Fibroblast of gingiva (primary cell): ENCODE data around the gene RDM1.
"Not testable (repeated sequence)": the region's sequence is repeated elsewhere in the genome, so short reads cannot be mapped to it uniquely, and the experiment has no call there.

Source experiments
- DNase-seq: peaks from one replicate; pipeline ENCODE4 v3.0.0-alpha.2; 2011; ENCODE audit warnings: low read depth

Gene RDM1, protein sequence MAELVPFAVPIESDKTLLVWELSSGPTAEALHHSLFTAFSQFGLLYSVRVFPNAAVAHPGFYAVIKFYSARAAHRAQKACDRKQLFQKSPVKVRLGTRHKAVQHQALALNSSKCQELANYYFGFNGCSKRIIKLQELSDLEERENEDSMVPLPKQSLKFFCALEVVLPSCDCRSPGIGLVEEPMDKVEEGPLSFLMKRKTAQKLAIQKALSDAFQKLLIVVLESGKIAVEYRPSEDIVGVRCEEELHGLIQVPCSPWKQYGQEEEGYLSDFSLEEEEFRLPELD

DNA sequence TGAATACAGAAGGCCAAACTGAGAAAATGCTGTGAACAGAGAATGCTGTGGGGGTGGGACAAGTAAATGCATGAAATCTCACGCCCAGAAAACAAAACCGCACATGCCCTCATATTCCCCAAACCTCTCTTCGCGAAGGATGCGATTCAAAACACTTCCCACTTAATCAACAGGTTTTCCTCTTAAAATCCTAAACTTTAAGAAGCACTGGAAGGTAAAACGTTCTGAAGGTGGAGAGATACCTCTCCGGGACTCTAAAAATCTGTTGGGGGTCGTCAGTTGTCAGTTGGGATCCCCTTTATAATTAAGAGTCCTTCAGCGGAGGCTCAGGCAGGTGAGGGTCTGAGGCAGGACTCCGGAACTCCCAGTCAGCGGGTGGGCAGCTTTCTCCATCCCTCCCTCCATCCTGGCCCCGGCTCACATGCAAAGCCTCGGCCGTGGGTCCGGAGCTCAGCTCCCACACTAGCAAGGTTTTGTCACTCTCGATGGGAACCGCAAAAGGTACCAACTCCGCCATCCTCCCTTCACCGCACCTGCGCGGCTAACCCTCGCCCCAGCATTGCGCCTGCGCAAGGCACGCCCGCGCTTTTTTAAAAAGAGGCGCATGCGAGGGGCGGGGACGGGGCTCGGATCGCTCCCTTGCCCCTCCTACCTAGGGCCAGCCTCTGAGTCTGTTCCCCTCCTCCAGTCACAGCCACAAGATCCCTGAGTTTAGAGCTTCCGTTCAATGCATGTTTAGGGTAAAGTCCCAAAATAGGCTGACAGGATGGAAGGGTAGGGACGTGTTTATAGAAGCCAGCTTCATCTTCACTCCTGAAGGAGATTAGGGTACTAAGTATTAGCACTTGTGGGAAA, at the start of gene RDM1:
RDM1 (minus strand) TSS at position 563 of the 855 bp plus-strand sequence; CDS start at position 517, 46 bp downstream.
- DNase-seq = peak; percentile 24

DNA sequence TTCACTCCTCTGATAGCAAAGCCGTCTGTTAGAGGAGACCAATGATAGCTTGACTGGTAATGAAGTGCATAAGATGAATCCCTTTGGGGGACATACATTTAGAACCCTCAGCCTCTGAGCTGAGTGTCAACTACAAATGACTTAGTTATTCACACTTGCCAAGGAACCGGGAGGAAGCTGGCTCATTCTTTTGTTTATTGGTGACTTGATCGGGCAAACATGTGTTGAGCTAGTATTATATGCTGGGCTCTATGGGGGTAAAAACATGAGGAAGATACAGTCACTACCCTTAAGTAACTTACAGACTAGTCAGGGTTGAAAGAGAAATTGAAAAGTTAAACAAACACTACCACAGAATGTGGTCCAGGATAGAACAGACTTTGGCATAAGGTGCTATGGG, 47.8 kb upstream of the RDM1 start:
- no peak for DNase-seq

DNA sequence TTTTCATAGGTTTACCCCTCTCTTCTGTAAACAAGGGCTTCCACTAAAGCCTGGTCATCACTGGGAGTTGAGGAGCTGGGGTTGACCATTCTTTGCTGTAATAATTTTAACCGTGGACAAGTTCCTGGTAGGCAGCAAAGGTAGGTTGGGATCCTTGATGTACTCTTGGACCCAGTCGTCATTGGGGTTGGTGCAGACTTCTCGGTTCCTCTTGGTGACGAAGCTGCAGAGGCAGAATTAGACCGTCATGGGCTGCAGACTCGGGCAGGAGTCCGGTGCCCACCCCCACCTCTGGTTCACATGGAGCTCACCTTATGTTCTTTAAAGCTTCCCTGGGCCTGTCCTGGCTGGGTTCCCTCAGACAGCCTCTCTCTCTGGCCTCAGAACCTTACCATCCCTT, 46.9 kb upstream of the RDM1 start:
- DNase-seq = no peak

DNA sequence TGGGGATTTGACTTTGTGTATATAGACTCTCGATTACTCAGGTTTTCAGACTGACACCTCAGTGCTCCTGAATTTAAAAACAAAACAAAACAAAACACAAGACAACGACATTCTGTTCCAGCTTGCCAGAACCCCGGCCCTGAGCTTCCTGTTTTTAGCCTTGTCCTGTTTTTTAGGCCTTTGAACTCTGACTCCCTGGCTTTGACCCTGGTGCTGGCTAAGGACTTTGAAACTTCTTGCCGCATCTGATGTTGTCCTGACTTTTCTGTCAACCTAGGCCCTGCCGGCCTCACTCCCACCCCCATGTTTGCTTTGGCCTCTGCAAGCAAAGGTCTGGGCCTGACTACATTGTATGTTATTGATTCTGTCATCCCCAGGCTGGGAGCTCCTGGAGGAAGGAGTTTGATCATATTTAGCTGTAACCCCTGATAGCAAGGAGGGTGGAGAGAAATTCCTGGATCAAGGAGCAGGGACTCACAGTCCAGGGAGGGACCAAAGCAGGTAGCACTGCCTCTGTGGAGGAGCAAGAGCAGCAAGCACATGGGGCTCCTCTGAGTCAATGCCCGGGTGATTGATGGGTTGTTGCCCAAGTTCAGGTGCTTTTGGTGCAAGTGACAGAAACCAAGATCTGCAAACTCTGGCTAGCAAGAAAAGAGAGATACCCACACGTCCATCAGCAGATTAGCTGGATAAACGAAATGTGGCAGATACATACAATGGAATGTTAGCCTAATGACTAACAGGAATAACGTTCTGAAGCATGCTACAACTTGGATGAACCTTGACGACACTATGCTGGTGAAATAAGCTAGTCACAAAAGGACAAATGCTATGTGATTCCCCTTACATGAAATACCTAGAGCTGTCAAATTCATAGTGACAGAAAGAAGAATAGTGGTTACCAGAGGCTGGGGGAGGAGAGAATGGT, 43.0 kb upstream of the RDM1 start:
- DNase-seq = peak; percentile 15

DNA sequence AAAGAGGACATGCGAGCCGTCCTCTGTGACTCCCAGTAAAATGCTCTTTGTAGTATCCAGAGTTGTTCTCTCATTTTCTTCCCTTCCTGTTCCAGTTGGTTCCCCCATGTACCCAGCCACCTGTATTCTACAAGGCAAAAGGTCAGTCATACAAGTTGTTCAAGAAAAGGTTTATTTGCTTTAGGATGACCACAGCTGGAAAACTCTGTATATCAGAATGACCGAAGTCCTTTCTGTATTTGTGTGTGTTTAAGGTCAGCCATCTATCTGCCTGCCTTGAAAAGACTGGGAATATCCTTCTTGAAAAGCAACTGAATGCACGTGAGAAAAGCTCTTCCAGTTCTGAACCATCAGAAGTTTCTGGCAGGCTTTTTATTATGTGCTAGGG, 42.4 kb upstream of the RDM1 start:
- DNase-seq = no peak

DNA sequence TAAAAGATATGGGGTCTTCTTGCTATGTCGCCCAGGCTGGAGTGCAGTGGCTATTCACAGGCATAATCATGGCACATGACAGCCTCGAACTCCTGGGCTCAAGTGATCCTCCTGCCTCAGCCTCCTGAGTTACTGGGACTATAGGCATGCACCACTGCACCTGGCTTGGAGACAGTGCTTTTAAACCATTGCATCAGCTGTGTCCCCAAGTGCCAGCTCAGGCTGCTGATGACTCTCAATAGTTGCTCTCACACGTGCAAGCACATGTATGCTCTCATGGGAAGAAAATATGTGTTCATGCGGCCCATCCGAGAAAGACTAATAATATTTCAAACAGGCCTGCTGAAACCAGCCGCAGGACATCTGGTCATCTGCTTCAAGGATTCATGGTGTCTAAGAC, 42.0 kb upstream of the RDM1 start:
- no peak for DNase-seq

DNA sequence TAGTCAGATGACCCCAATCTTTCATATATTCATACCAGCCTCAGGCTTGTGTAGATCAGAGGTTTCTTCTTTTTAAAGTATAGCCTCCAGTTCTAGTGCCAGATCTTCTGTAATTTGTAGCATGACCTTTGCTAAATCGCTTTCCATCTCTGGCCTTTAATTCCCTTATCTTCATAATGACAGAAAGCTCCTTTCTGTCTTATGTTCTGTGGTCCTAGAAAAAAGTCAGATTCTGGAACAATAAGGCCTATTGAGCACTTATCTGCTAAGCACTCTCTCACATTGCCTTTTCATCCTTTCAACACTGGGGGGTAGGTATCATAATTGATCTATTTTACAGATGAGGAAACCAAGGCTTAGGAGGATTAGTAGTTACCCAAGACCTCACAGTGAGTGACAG, 41.5 kb upstream of the RDM1 start:
- DNase-seq = no peak

DNA sequence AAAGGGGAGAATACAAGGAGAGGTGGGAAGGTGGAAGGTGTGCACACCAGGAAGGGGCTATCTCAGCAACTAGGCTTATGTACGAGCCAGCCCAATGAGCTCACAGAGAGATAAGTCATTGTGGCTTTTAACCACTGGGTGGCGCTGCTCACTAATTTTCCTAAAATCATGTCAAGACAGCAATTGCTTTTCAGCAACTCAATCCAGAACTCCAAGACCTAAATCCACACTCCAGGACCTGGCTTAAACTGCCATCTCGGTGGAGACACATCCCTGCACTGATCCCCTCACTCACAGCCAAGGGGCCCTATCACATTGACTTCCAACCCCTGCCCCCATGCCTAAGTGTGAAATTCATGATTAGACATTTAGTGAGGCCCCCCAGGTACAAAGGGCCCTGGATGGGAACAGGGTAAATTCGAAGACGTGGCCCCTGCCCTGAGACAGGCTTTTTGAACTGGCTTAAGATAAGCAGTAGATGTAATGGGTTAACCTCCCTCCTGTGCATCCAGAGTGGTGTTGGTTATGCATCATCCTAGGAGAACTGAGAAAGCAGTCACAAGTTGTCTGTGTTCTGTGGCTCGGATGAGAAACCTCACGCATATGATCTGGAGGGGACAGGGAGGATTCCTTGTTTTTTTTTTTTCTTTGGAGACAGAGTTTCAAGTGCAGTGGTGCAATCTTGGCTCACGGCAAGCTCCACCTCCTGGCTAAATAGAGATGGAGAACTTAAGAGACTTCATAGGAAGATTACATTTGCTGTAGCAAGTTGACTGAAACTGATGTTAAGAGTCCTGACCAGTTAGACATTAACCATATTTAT, 39.2 kb upstream of the RDM1 start:
- DNase-seq = peak; percentile 60

DNA sequence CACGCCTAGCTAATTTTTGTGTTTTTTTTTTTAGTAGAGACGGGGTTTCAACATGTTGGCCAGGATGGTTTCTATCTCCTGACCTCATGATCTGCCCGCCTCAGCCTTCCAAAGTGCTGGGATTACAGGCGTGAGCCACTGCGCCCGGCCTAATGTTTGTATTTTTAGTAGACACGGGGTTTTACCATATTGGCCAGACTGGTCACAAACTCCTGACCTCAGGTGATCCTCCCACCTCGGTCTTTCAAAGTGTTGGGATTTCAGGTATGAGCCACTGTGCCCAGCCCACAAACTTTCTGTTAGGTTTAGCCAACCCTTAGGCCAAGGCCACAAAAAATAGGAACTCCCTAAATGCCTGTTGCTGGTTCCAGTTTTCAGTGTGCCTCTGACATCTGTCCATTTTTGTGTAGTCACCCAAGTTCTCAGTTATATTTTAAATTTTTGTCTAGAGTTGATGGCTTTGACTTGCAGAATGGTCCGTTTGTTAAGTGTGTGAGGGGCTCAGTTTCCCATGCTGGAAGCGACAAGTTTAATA, 38.0 kb upstream of the RDM1 start:
- no peak for DNase-seq

DNA sequence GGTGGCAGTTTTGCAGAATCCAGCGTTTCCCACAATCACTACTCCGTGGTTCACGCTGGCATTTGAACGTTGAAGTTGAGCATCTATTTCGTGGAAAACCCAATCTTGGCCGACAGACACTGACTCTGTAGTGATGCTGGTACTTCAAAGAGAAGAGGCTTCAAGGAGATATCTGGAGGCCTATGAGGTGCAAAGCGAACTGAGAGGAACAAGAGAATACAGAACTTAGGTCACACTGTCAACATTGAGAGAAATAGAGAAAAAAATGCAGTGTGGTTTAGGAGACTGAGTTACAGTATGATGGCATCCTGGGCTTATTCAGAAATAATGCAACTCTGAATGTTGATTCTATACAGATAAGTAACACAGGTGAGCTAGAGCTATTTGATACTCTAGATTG, 34.7 kb upstream of the RDM1 start:
- no peak for DNase-seq

DNA sequence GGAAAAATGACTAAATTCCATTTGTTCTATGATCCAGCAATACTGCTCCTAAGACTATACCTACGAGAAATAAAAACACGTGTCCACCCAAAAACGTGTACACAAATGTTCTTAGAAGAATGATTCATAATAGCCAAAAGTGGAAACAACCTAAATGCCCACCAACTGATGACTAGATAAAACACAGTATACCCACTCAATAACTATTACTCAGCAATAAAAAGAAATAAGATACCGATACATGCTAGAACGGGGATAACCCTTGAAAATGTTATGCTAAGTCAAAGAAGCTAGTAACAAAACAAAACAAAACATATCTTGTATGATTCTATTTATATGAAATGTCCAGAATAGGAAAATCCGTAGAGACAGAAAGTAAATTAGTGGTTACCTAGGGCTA, 33.1 kb upstream of the RDM1 start:
- no peak for DNase-seq

DNA sequence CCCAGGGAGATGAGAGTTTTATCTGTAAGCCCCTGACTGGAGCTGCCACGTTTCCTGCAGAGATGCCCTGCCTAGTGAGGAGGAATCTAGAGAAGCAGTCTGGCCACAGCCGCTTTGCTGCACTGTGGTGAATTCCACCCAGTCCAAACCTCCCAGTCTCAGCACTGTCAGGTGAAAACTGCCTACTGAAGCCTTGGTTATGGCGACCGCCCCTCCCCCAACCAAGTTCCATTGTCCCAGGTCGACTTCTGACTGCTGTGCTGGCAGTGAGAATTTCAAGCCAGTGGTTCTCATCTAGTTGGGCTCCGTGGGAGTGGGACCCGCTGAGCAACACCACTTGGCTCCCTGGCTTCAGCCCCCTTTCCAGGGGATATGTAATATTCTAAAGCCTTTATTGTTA, 23.1 kb upstream of the RDM1 start:
- no peak for DNase-seq

DNA sequence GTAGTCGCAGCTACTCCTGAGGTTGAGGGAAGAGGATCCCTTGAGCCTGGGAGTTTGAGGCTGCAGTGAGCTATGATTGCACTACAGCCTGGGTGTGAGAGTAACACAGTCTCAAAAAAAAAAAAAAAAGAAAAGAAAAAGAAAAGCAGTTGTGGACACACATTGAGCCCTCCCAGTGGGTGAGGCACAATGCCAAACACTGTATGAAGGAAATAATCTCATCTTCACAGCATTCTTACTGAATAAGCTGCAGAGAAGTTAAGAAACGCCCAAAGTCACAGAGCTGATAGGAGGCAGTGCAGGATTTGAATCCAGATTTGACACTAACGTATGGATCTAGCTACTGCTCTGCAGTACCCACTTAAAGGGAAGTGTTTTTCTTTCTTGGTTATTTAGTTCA, 18.8 kb upstream of the RDM1 start:
- no peak for DNase-seq

DNA sequence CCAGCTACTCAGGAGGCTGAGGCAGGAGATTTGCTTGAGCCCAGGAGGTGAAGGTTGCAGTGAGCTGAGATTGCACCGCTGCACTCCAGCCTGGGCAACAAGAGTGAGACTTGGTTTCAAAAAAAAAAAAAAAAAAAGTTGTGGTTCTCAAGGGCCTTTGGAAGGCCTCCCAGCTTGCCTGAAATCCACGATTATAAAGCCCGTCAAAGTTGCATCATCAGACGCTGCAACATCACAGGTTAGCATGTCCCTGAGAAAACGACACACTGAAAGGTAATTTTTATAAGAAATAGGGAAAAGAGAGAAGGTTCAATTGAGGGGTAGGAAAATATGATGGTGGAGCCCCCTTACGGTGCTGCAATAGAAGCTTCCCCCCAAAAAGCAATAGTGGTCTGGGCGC, 17.5 kb upstream of the RDM1 start:
- no peak for DNase-seq

DNA sequence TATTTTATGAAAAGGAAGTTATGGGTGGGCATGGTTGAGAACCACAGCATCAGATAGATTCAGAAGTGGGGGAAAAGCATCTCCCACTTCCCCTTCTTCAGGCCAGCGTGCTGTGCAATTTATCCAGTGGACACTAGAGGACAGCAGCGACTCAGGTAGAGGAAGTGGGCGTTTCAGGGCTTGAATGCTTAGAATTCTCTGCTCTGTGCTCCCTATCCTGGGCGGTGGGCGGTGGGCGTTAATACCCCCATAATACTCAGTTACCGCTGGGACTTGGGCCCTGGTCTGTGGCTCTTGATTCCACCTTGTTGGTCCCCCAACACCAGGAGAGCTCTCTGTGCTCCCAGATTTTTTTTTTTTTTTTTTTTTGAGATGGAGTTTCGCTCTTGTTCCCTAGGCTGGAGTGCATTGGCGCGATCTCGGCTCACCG, 16.6 kb upstream of the RDM1 start:
- no peak for DNase-seq

DNA sequence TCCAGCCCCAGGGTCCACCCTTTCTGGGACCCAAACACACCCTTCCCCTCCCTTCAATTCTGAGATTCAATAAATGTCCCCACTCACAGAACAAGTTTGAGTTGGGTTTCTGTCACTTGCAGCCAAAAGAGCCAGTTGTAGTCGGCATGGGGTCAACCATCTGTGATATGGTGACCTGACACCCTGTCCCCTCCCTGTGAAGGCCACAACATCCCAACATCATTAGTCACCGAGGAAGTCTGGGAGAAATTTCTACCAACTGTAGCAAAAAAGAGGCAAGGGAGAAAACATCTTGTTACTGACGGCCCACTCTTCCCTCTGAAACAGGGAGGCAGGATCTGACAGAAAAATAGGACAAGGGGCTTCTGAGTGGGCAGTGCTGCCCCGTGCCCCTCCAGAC, 13.6 kb upstream of the RDM1 start:
- no peak for DNase-seq

DNA sequence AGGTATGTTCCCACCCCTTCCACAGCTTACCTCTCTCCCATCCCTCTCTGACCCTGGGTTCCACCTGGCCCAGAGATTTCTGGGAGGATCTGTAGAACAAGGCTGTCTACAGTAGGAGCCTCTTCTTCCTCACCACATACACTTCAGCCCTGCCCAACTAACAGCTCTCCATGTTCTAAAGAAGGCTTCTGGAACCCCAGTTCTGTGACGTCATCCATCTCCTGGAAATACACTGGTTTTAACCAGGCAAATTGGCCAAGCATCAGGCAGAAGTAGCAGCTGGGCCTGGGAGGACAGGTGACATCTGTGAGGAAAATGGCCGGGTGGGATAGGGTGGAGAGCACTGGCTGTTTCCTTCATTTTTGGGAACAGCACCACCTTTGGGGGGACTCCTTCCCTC, 13.0 kb upstream of the RDM1 start, which contains the start of gene LYZL6:
LYZL6 (minus strand) TSS at position 177 of the 400 bp plus-strand sequence. CDS start 4,357 bp downstream, outside the sequence.
- DNase-seq = no peak

DNA sequence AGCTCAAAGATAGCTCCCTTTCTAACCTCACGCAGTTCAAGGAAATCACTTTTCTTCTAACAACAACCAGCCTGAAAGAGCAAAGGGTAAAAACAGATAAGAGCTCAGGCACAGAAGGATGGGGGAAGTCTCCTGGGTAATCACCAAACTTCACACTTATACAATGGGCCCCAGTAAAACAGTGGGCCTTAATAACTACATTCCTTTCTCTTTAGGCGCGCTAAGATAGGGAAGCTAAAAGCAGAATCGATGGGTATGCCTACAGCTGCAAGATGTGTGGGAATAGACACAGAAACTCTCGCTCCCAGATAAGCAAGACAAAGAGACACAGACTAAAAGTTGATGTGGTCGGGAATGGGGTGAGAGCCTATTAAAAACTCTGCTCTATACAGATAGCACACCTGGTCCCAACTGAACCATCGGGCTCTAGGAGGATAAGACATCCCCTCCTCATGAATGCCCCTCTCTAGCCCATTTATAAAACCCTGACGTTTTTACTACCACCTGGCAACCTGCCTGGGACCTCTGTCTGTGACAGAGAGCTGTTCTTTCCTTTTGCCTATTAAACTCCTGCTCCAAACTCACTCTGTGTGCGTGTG, 12.1 kb upstream of the RDM1 start:
- no peak for DNase-seq

DNA sequence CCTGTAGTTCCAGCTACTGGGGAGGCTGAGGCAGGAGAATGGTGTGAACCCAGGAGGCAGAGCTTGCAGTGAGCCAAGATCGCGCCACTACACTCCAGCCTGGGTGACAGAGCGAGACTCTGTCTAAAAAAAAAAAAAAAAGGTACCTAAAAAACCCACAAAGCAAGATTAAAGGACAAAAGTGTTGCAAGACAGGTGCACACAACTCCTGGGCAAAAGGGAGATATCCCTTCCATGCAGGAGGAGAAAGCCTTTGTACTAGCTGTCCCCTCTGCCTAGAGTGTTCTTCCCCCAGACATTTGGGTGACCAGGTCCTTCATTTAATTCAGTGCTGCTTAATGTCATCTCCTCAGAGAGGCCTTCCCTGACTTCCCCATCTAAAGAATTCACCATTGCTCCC, 7.9 kb upstream of the RDM1 start:
- not testable (repeated sequence) for DNase-seq

DNA sequence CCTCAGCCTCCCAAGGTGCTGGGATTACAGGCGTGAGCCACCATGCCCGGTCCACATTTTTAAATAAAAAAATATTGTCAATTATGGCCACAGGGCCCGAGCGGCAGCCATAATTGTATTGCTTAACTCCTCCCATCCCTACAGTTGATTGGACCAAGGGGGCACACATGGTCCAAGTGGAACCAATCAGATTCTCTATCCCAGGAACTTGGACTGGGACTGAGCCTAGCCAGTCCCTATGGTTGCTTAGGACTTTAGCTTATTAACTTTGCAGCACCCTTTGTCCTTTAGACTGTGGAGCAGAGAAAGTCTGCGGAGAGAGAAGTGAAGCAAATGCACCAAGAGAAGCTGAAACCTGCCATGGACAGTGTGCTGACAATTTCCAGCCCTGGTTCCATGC, 5.5 kb upstream of the RDM1 start:
- DNase-seq = no peak

DNA sequence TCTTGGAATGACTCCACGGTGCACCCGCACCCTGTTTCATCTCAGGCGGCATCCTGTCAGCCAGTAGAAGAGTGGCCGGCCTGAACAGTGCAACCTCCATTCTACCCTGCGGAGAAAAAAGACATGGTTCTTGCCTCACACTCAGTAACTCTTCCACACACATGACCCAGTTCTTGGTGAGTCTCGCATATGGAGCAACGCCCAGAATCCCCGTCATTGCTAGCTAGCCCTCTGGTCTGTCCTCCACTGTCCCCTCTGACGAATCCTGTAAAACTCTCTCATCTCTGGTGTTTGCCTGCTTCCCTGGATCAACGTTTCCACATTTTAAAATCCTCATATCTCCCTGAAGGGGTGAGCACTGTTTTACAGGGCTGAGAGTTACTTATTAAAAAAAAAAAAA, 4.2 kb upstream of the RDM1 start:
- DNase-seq = no peak
